CD4-positive, alpha-beta T cell treated with Interleukin-1 beta for 1 hour (primary cell): ENCODE results near the gene C17orf67.

Experiments used
- DNase-seq, 2 donors: peaks; one replicate each; pipeline ENCODE4 v3.0.0-alpha.2; 2020 to 2022

Gene C17orf67

GRCh38 chr17:56833809-56834379 lies at the start of gene C17orf67, which contains the start of gene DGKE:
C17orf67 (minus strand) TSS chr17:56833920; CDS start chr17:56815810, 18,110 bp downstream.
DGKE (plus strand) TSS chr17:56834151; CDS start chr17:56834796, 645 bp downstream.
- peak; percentile 97 to 99 for DNase-seq

- no peak for DNase-seq
These were observed 48.1 kb upstream of the C17orf67 start for GRCh38 chr17:56881685-56882295.

- no peak for DNase-seq
These were observed 46.9 kb upstream of the C17orf67 start for GRCh38 chr17:56880571-56880970.

- DNase-seq = no peak
These were observed 46.4 kb upstream of the C17orf67 start for GRCh38 chr17:56880133-56880532.

GRCh38 chr17:56879280-56879679 lies 45.6 kb upstream of the C17orf67 start:
- no peak for DNase-seq

GRCh38 chr17:56876766-56877179 lies 43.1 kb upstream of the C17orf67 start:
- no peak for DNase-seq

- no peak for DNase-seq
These were observed 36.4 kb upstream of the C17orf67 start for GRCh38 chr17:56870081-56870651.

- DNase-seq = no peak
These were observed 35.0 kb upstream of the C17orf67 start for GRCh38 chr17:56868716-56869115.

- no peak for DNase-seq
These were observed 34.2 kb upstream of the C17orf67 start for GRCh38 chr17:56867948-56868376.

- DNase-seq = peak in 1 of 2 donors; percentile 6
These were observed 32.8 kb upstream of the C17orf67 start for GRCh38 chr17:56866496-56866895.

- DNase-seq = no peak
These were observed 32.4 kb upstream of the C17orf67 start for GRCh38 chr17:56866076-56866475.

GRCh38 chr17:56863974-56864373 lies 30.3 kb upstream of the C17orf67 start:
- no peak for DNase-seq

GRCh38 chr17:56861899-56862298 lies 28.2 kb upstream of the C17orf67 start:
- DNase-seq = no peak

GRCh38 chr17:56851008-56851407 lies 17.3 kb upstream of the C17orf67 start:
- no peak for DNase-seq

GRCh38 chr17:56850591-56850990 lies 16.9 kb upstream of the C17orf67 start:
- no peak for DNase-seq

GRCh38 chr17:56849131-56849530 lies 15.4 kb upstream of the C17orf67 start:
- no peak for DNase-seq

GRCh38 chr17:56847106-56847505 lies 13.4 kb upstream of the C17orf67 start:
- no peak for DNase-seq

GRCh38 chr17:56845934-56846333 lies 12.2 kb upstream of the C17orf67 start:
- no peak for DNase-seq

GRCh38 chr17:56842577-56842976 lies 8.9 kb upstream of the C17orf67 start:
- no peak for DNase-seq

- DNase-seq = no peak
These were observed 5.0 kb upstream of the C17orf67 start for GRCh38 chr17:56838687-56839086.

- no peak for DNase-seq
These were observed 1.5 kb upstream of the C17orf67 start for GRCh38 chr17:56835264-56835585.

GRCh38 chr17:56834380-56835263 lies 902 bp upstream of the C17orf67 start:
- DNase-seq = peak; percentile 73

GRCh38 chr17:56833057-56833808 lies 487 bp downstream of the C17orf67 start:
- peak; percentile 63 to 64 for DNase-seq
